ENCODE results near the gene DLST. TPM values are rescaled to one million over a fixed set of nuclear protein-coding genes. Genes with fewer than 3 reads are reported as not detected.

Gene DLST
- polyA plus RNA-seq, 1 donor (not counting 4 experiments of a cell fraction or from before 2014, with no cell fraction given): 114 TPM

GRCh38 chr14:74912801-74913200 is 31.1 kb downstream of the DLST start:
- FAIRE-seq: no peak
- Histone ChIP-seq H3K9me3 (ENCODE audit: control insufficient read depth, low read depth, low read length) (no peaks in the 10 kb centered on the region), H4K20me1 (ENCODE audit: control insufficient read depth, extremely low read depth, insufficient read depth, low read length) (no peaks in the 10 kb centered on the region), H3K79me2 (ENCODE audit: control insufficient read depth, insufficient read depth, low read length) (no peaks in the 10 kb centered on the region), H3K27me3 (ENCODE audit: control insufficient read depth, extremely low read depth, insufficient read depth, low read length) (no peaks in the 10 kb centered on the region), H3K9ac (ENCODE audit: control insufficient read depth, extremely low read depth, insufficient read depth, low read length) (no peak overlapping the region), H2AFZ (ENCODE audit: control insufficient read depth, low read length) (no peak overlapping the region), H3K4me1 (ENCODE audit: control insufficient read depth, extremely low read depth, insufficient read depth, low read length) (peaks cover 12% of the 10 kb centered on the region), H3K4me2 (ENCODE audit: control insufficient read depth, extremely low read depth, insufficient read depth, low read depth, low read length) (no peak overlapping the region), H3K4me3 (ENCODE audit: control insufficient read depth in 2 of 3, extremely low read depth in 1 of 3, insufficient read depth in 2 of 3, low read depth in 1 of 3, low read length in 3 of 3) (no peak overlapping the region), H3K36me3 (ENCODE audit: control insufficient read depth in 2 of 2, extremely low read depth in 1 of 2, insufficient read depth in 2 of 2, low read length in 2 of 2) (no peaks in the 10 kb centered on the region), H3K27ac (ENCODE audit: control insufficient read depth, insufficient read depth, low read length) (no peak overlapping the region), H3K9me1 (ENCODE audit: control insufficient read depth, extremely low read depth, insufficient read depth, low read length) (no peaks in the 10 kb centered on the region)
- dilution Hi-C loops (cut with MboI; ENCODE audit: extremely low pct_ligation_motif_present, low sequenced_read_pairs): no loop called here
- TF ChIP-seq EZH2 (IDR thresholded peaks at IDR 0.05; ENCODE audit: low read length) (no peak), CTCF (optimal IDR thresholded peaks at IDR 0.05 in 1 of 3, IDR thresholded peaks at IDR 0.05 in 1 of 3, conservative IDR thresholded peaks at IDR 0.05 in 1 of 3; ENCODE audit: extremely low read depth in 1 of 3, insufficient read depth in 2 of 3, low read length in 3 of 3) (no peak)
- DNase-seq (ENCODE audit: low read depth, low spot score): no peak

GRCh38 chr14:74913393-74913910 is 31.7 kb downstream of the DLST start:
- dilution Hi-C loops (cut with MboI; ENCODE audit: extremely low pct_ligation_motif_present, low sequenced_read_pairs): no loop called here
- Histone ChIP-seq H3K4me1 (ENCODE audit: control insufficient read depth, extremely low read depth, insufficient read depth, low read length) (peaks cover 13% of the 10 kb centered on the region), H3K36me3 (ENCODE audit: control insufficient read depth in 2 of 2, extremely low read depth in 1 of 2, insufficient read depth in 2 of 2, low read length in 2 of 2) (no peaks in the 10 kb centered on the region), H4K20me1 (ENCODE audit: control insufficient read depth, extremely low read depth, insufficient read depth, low read length) (no peaks in the 10 kb centered on the region), H3K9me3 (ENCODE audit: control insufficient read depth, low read depth, low read length) (no peaks in the 10 kb centered on the region), H3K27ac (ENCODE audit: control insufficient read depth, insufficient read depth, low read length) (no peak overlapping the region), H3K9me1 (ENCODE audit: control insufficient read depth, extremely low read depth, insufficient read depth, low read length) (no peaks in the 10 kb centered on the region), H2AFZ (ENCODE audit: control insufficient read depth, low read length) (no peak overlapping the region), H3K4me3 (ENCODE audit: control insufficient read depth in 2 of 3, extremely low read depth in 1 of 3, insufficient read depth in 2 of 3, low read depth in 1 of 3, low read length in 3 of 3) (no peak overlapping the region), H3K79me2 (ENCODE audit: control insufficient read depth, insufficient read depth, low read length) (no peaks in the 10 kb centered on the region), H3K4me2 (ENCODE audit: control insufficient read depth, extremely low read depth, insufficient read depth, low read depth, low read length) (no peak overlapping the region), H3K27me3 (ENCODE audit: control insufficient read depth, extremely low read depth, insufficient read depth, low read length) (no peaks in the 10 kb centered on the region), H3K9ac (ENCODE audit: control insufficient read depth, extremely low read depth, insufficient read depth, low read length) (no peak overlapping the region)
- FAIRE-seq (no peak), DNase-seq (ENCODE audit: low read depth, low spot score) (no peak)
- no peak for TF ChIP-seq CTCF (optimal IDR thresholded peaks at IDR 0.05 in 1 of 3, IDR thresholded peaks at IDR 0.05 in 1 of 3, conservative IDR thresholded peaks at IDR 0.05 in 1 of 3; ENCODE audit: extremely low read depth in 1 of 3, insufficient read depth in 2 of 3, low read length in 3 of 3)
- no peak for TF ChIP-seq EZH2 (IDR thresholded peaks at IDR 0.05; ENCODE audit: low read length)
